ENCODE measurements around the gene ZNF281. TPM values are rescaled to one million over a fixed set of nuclear protein-coding genes. Genes with fewer than 3 reads are reported as not detected.

Gene ZNF281
- total RNA-seq, 1 experiment from 2014 or later: 47.7 TPM

GRCh38 chr1:200372095-200372884, 37.5 kb downstream of the ZNF281 start (continued):
- TF ChIP-seq ARID4B (CRISPR knock-in tag; IDR thresholded peaks at IDR 0.05; ENCODE audit: borderline replicate concordance) (no peak), TEAD4 (CRISPR knock-in tag; IDR thresholded peaks at IDR 0.05) (no peak), ZNF121 (CRISPR knock-in tag; IDR thresholded peaks at IDR 0.05) (peak; percentile 98)

- ATAC-seq: no peak
- peaks cover 83% of the 10 kb centered on the region for H3K4me1 Mint-ChIP-seq
- ChIA-PET CTCF (no interaction called here), POLR2A (no interaction called here)
- no peak overlapping the region for H3K4me3 Mint-ChIP-seq
- peaks cover 28% of the 10 kb centered on the region for H3K36me3 Mint-ChIP-seq
- H3K27ac Mint-ChIP-seq: peak overlapping the region; percentile 51; the same call in 1 of the 2 replicates
- peaks cover 3% of the 10 kb centered on the region; the same call in 1 of the 2 replicates for H3K27me3 Mint-ChIP-seq (ENCODE audit: low read depth)
- H3K9me3 Mint-ChIP-seq: no peaks in the 10 kb centered on the region
- no peak for DNase-seq (ENCODE audit: low spot score)
- TF ChIP-seq JUN (CRISPR knock-in tag; IDR thresholded peaks at IDR 0.05) (no peak), HMGXB4 (CRISPR knock-in tag; IDR thresholded peaks at IDR 0.05) (no peak), ZNF219 (CRISPR knock-in tag; IDR thresholded peaks at IDR 0.05; ENCODE audit: borderline replicate concordance) (no peak), FOXP4 (CRISPR knock-in tag; IDR thresholded peaks at IDR 0.05) (no peak), ZNF263 (CRISPR knock-in tag; IDR thresholded peaks at IDR 0.05; ENCODE audit: low read depth) (no peak), ZMAT4 (CRISPR knock-in tag; IDR thresholded peaks at IDR 0.05) (no peak), SMAD3 (CRISPR knock-in tag; IDR thresholded peaks at IDR 0.05; ENCODE audit: borderline replicate concordance) (no peak), CDX4 (CRISPR knock-in tag; IDR thresholded peaks at IDR 0.05; ENCODE audit: borderline replicate concordance) (no peak), ZNF317 (CRISPR knock-in tag; IDR thresholded peaks at IDR 0.05; ENCODE audit: borderline replicate concordance, low read depth) (no peak), RORB (CRISPR knock-in tag; IDR thresholded peaks at IDR 0.05) (no peak), ATF2 (CRISPR knock-in tag; IDR thresholded peaks at IDR 0.05; ENCODE audit: borderline replicate concordance, low read depth) (no peak), AFF4 (CRISPR knock-in tag; IDR thresholded peaks at IDR 0.05; ENCODE audit: borderline replicate concordance) (no peak), ZNF425 (CRISPR knock-in tag; conservative IDR thresholded peaks at IDR 0.05) (no peak), NR1H2 (CRISPR knock-in tag; IDR thresholded peaks at IDR 0.05) (no peak)
Measured at GRCh38 chr1:200369706-200370105, 40.1 kb downstream of the ZNF281 start.
